Measurements from ENCODE around the gene HDAC4.

- TF ChIP-seq MAX (IDR thresholded peaks at IDR 0.05) (no peak), RAD21 (IDR thresholded peaks at IDR 0.05; ENCODE audit: low read depth) (no peak), POLR2AphosphoS5 (IDR thresholded peaks at IDR 0.05; ENCODE audit: low read depth, low read length) (no peak), CTCF (IDR thresholded peaks at IDR 0.05 in 2 of 3, conservative IDR thresholded peaks at IDR 0.05 in 1 of 3; ENCODE audit: borderline replicate concordance in 1 of 3, insufficient read depth in 1 of 3, low read depth in 2 of 3, low read length in 2 of 3) (no peak)
These were observed 151.8 kb downstream of the HDAC4 start for GRCh38 chr2:239249048-239249447.
